ENCODE data around the gene MYH11. TPM values are rescaled to one million over a fixed set of nuclear protein-coding genes. Genes with fewer than 3 reads are reported as not detected.

The MYH11 gene
- total and polyA plus RNA-seq, 10 of the 15 experiments (the other 5 are each of a cell fraction or from before 2014, with no cell fraction given), result 0.01 to 1.9 (median 0.13) TPM; not detected in 1

GRCh38 chr16:15817446-15817845, 39.4 kb downstream of the MYH11 start:
- in situ Hi-C loops (cut with MboI), result no loop called here
- H3K9me3 ChIP-seq (replicated peaks; ENCODE audit: control insufficient read depth, insufficient read depth, low read length), result peaks cover 4% of the 10 kb centered on the region; the same call in 2 of the 3 replicates
- no peak overlapping the region for H3K4me3 ChIP-seq
- H3K79me2 ChIP-seq (ENCODE audit: control insufficient read depth, insufficient read depth, low read length), result no peaks in the 10 kb centered on the region
- no peaks in the 10 kb centered on the region for H3K4me1 ChIP-seq (ENCODE audit: control insufficient read depth, insufficient read depth, low read length)
- no peak overlapping the region for H3K9ac ChIP-seq (ENCODE audit: control insufficient read depth, insufficient read depth, low read length)
- no TSS peak for BruUV-seq (replicated peaks)
- no peaks in the 10 kb centered on the region for H3K36me3 ChIP-seq (ENCODE audit: control insufficient read depth in 2 of 2, insufficient read depth in 2 of 2, low read length in 1 of 2)
- ChIA-PET RAD21 (ENCODE audit: unreplicated experiment) (no interaction called here), SMC1A (ENCODE audit: uncharacterized antibody, unreplicated experiment) (interaction anchor here (1.4 kb wide), 1 partner anchor 90 kb away, joined by 3 read pairs; no protein-coding TSS in a partner anchor), CTCF (interaction anchor here (0.8 kb wide), 1 partner anchor 11 kb away, joined by 3 read pairs; no protein-coding TSS in a partner anchor), POLR2A (interaction anchor here (0.5 kb wide), 1 partner anchor 18 kb away, joined by 3 read pairs; no protein-coding TSS in a partner anchor)
- intact Hi-C loops (cut with micrococcal nuclease; ENCODE audit: unreplicated experiment), result no loop called here
- FAIRE-seq (no peak), ATAC-seq (no peak), DNase-seq (ENCODE audit: low read depth, low spot score) (no peak)
- no peak overlapping the region for H3K4me2 ChIP-seq (ENCODE audit: control insufficient read depth, insufficient read depth)
- TF ChIP-seq TBL1XR1 (IDR thresholded peaks at IDR 0.05; ENCODE audit: low read depth, low read length) (no peak), PML (IDR thresholded peaks at IDR 0.05; ENCODE audit: low read length) (no peak), RBBP5 (conservative IDR thresholded peaks at IDR 0.05) (no peak), ESRRA (IDR thresholded peaks at IDR 0.05; ENCODE audit: low read length) (no peak), SP1 (IDR thresholded peaks at IDR 0.05; ENCODE audit: low read depth, low read length) (no peak), RAD51 (IDR thresholded peaks at IDR 0.05) (no peak), SPI1 (IDR thresholded peaks at IDR 0.05; ENCODE audit: borderline replicate concordance, insufficient read depth, low read depth, low read length) (no peak), SKIL (IDR thresholded peaks at IDR 0.05; ENCODE audit: low read depth, poor library complexity, severe bottlenecking) (no peak), RB1 (IDR thresholded peaks at IDR 0.05; ENCODE audit: borderline replicate concordance) (no peak), TCF3 (IDR thresholded peaks at IDR 0.05; ENCODE audit: borderline replicate concordance, insufficient read depth, low read depth, low read length) (no peak)
- TF ChIP-seq, protein P1, sequence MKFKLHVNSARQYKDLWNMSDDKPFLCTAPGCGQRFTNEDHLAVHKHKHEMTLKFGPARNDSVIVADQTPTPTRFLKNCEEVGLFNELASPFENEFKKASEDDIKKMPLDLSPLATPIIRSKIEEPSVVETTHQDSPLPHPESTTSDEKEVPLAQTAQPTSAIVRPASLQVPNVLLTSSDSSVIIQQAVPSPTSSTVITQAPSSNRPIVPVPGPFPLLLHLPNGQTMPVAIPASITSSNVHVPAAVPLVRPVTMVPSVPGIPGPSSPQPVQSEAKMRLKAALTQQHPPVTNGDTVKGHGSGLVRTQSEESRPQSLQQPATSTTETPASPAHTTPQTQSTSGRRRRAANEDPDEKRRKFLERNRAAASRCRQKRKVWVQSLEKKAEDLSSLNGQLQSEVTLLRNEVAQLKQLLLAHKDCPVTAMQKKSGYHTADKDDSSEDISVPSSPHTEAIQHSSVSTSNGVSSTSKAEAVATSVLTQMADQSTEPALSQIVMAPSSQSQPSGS (IDR thresholded peaks at IDR 0.05; ENCODE audit: low read length), result no peak
- peaks cover 0 to 2% of the 10 kb centered on the region in 2 experiments; a peak in 1 of 4 replicates for H3K27me3 ChIP-seq (replicated peaks in 1 of 2; ENCODE audit: control insufficient read depth in 2 of 2, insufficient read depth in 2 of 2, low read length in 1 of 2)
- H2AFZ ChIP-seq (ENCODE audit: control insufficient read depth, low read depth, low read length), result no peak overlapping the region
- no peak overlapping the region for H3K27ac ChIP-seq (ENCODE audit: control insufficient read depth, insufficient read depth)
- 0% methylated on average over 2 of the region's 2 CpGs for WGBS (ENCODE audit: insufficient coverage, insufficient replicate concordance, low lambda C conversion rate, missing lambda C conversion rate)
- H4K20me1 ChIP-seq (ENCODE audit: control insufficient read depth, insufficient read depth), result no peaks in the 10 kb centered on the region
